Limb (tissue), 2 donors: Measurements from ENCODE around the gene LAMTOR2.
A peak's percentile ranks its signal among the peaks of the same experiment; 100 is the strongest.

ENCODE experiments used
- DNase-seq, 2 donors: peaks; one replicate each; pipeline ENCODE4 v3.0.0-alpha.2; 2016; ENCODE audit errors: extremely low spot score in 2 of 2

LAMTOR2 gene

GRCh38 chr1:156075162-156075561 lies 20.6 kb downstream of the LAMTOR2 start:
- DNase-seq = no peak

GRCh38 chr1:156075775-156076204 lies 21.2 kb downstream of the LAMTOR2 start:
- no peak for DNase-seq

DNA sequence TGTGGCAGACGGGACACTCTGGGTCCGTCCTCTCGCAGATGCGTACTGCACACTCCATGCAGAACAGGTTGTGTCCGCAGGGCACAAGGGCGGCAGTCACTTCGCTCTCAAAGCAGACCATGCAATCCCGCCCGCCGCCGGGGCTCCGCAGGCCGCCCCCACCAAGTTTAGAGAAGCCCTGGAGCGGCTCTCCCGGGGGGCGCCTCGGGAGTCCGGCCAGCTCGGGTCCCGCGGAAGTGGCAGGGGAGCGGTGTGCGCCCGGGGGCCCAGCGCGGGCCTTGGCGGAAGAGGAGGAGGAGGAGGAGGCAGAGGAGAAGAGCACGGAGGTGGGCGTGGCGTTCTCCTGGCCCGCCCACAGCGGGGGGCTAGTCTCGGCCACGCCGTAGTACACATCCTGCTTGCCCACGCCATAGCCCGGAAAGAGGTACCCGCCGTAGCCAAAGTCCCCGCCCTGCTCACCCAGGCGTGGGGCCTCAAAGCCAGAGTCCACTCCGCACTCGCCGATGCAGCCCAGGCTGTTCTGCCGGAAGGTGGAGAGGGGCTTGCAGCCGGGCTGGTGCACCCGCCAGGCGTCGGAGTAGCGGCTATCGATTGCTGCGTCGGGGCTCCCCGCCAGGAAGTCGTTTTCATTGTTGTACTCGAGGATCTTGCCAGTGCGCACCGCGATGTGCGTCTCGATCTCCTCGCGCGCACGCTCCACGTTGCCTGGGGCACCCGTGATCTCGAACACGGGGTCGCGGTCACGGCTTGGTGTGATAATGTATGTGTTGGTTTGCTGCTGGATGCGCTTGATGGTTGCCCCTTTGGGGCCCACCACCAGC lies 22.2 kb downstream of the LAMTOR2 start:
- DNase-seq = peak in 1 of 2 donors; percentile 67

- no peak for DNase-seq
These were observed 22.8 kb downstream of the LAMTOR2 start for GRCh38 chr1:156077430-156077760.

DNA sequence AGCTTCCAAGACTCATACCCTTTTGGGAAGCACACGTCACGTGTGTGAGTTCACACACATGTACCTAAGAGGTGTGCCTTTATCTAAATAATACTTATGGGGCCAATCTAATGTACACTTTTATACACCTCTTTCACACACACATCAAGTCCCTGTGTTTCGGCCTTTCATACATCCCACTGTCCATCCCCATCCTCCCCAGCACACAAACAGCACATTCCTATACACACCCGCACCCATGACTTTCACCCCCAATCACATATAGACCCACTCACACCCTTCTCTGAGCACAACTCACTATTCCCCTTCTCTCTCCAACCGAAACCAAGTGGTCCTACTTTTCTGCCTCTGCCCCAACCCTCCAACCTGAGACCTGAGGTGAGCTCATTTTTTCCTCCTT lies 24.1 kb downstream of the LAMTOR2 start:
- DNase-seq = no peak

DNA sequence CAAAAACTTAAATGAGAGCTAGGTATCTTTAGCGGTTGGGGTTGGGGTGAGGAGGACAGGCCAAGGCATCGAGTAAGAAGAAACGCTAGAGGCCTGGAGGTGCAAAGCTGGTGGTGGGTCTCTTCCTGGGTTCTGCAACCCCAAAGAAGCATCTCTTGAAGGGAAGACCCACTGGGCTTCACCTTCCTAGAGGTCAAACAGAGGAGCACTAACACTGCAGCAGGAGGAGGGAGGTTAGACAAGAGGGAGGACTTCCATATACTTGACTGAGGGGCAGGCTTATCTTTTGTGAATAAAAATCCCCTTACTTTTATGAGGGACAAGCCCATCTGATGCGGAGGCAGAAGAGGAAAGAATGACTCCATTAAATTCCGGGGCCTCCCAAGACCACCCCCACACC lies 25.2 kb downstream of the LAMTOR2 start:
- DNase-seq = no peak

- DNase-seq = peak in 1 of 2 donors; percentile 73
These were observed 25.8 kb downstream of the LAMTOR2 start for GRCh38 chr1:156080241-156080862.

GRCh38 chr1:156080863-156081179 lies 26.2 kb downstream of the LAMTOR2 start:
- DNase-seq = peak in 1 of 2 donors; percentile 74

GRCh38 chr1:156081180-156081916 lies 26.8 kb downstream of the LAMTOR2 start:
- DNase-seq = peak in 1 of 2 donors; percentile 72

DNA sequence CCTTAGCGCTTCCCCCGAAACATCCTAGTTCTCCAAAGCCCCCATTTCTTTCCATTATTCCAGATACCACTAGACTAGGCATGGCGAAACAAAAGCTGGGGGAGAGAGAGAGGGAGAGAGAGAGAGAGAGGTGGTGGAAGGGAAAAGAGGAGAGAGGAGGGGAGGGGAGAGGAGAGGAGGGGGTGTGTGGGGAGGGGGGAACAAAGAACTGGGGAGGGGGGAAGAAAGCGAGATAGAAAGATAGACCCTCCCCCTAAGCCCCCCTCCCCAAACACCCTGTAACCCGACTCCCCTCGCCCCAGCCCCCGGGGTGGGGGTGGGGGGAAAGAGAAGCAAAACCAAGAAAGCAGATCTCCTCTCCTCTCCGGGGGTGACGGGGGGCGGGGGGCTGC lies 27.3 kb downstream of the LAMTOR2 start:
- peak in 1 of 2 donors; percentile 61 for DNase-seq

DNA sequence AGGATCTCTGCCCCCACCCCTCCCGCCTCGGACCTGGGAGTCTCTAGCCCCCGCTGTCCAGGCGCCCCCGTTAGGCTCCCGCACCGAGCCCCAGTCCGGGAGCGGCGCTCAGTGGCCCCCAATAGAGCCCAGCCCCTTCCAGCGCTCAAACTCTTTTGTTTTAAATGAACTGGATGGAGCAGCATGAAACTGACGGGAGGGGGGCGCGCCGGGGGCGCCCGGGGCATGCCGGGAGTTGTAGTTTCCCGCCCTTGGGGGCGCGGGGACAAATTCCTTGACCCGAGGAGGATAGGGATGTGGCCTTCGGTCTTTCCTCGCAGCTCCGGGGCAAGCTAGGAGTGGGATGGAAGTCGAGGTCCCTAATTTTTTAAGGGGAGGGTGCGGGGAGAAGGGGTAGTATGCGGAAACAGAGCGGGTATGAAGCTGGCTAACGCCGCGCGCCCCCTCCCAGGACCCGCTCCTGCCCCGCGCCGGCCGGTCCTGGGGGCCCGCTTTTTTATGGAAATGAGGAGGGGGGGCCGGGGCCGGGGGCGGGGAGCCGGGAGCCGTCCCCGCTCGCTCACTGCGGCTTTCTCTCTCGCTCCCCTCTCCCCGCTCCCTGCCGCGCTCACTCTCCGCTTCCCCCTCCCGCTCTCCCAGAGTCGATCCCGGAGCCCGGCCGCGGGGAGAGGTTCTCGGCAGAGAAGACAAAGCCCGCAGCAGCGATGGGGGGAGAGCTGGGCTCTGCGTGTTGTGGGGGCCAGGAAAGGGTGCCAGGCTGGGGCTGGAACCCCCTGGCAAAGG lies 27.9 kb downstream of the LAMTOR2 start, which contains the start of gene MEX3A:
TSS of gene MEX3A (minus strand) at position 157 of the 783 bp plus-strand sequence. CDS start 467 bp downstream, outside the sequence.
- DNase-seq = peak; percentile 89 to 97

DNA sequence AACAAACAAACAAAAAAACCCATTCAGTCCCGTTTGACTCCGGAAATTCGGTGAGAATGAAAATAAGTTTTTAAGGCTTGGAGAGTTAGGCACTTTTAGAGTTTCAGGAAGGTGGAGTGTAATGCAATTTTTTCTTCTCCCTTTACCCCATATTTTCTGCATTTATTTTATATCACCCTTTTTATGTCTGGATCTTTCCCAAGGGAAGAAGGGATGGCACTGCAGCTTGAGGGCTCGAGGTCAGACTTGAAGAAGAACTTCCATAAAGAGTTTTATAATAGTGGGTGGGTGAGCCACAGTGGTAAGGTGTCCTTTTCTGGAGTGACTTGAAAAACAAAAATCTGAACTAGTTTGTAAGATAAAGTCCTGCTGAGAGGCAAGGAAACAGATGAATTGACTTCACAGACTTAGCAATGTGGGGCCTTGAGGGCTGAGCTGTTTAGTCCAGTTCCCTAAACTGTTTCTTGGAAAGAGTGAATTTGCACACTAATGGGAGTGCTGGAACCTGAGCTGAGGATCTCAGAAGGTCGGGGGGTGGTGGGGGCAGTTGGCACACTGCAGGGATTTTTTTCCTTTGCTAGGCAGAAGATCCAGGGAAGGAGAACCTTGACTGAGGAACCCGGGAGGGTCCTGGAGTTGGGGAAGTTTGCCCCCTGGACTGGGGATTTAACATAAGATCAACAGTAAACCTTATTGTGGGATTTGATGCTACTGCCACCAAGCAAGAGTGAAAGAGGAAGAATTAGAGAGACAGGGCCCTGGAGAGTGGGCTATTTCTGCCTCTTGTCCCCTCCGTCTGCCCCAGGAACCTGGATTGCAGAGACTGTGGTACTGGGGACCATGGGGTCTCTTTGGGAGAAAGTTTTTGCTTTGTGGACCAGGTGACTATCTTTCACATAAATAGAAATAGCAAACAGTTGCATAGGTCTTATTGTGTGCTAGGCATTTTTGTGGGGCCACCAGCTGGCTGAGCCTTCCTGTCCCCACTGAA lies 29.5 kb downstream of the LAMTOR2 start:
- no peak for DNase-seq

GRCh38 chr1:156086256-156086662 lies 31.7 kb downstream of the LAMTOR2 start:
- no peak for DNase-seq

DNA sequence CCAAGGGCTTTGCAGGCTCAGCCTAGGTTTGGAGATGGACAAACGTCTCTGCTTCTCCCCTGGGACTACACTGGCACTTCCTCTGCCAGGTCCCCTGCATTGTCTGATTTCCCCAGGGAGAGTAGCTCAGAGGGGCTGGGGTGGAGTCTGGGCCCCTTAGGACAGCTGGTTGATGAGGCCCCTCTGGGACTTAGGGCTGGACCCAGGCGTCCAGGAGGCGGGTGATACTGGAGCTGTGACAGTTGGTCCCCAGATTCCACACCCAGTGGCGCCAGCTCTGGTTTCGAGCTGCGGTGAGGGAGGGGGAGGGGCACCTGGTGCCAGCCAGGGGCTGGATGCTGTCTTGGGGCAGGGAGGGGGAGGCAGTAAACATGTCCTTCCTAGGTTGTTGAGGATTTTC lies 35.1 kb downstream of the LAMTOR2 start:
- DNase-seq = no peak

GRCh38 chr1:156090138-156090839 lies 35.7 kb downstream of the LAMTOR2 start:
- DNase-seq = no peak

DNA sequence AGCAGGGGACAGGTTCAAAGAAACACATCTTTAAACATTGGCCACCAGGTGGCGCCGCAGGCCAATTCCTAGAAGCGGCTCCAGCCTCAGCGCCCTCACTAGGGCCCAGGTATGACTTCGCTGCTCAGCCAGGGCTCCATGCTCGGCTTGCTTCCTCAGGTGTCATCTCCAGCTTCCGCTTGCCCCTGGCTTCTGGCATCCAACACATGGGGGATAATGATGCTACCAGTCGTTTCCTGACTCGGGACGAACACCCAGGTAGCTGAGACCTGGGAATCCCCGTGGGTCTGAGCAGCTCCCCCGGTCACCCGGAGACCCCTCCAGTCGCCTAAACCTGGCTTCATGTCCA lies 36.2 kb downstream of the LAMTOR2 start:
- peak; percentile 81 to 88 for DNase-seq

- no peak for DNase-seq
These were observed 37.0 kb downstream of the LAMTOR2 start for GRCh38 chr1:156091610-156092009.

GRCh38 chr1:156095906-156096508 lies 41.4 kb downstream of the LAMTOR2 start:
- DNase-seq = no peak

DNA sequence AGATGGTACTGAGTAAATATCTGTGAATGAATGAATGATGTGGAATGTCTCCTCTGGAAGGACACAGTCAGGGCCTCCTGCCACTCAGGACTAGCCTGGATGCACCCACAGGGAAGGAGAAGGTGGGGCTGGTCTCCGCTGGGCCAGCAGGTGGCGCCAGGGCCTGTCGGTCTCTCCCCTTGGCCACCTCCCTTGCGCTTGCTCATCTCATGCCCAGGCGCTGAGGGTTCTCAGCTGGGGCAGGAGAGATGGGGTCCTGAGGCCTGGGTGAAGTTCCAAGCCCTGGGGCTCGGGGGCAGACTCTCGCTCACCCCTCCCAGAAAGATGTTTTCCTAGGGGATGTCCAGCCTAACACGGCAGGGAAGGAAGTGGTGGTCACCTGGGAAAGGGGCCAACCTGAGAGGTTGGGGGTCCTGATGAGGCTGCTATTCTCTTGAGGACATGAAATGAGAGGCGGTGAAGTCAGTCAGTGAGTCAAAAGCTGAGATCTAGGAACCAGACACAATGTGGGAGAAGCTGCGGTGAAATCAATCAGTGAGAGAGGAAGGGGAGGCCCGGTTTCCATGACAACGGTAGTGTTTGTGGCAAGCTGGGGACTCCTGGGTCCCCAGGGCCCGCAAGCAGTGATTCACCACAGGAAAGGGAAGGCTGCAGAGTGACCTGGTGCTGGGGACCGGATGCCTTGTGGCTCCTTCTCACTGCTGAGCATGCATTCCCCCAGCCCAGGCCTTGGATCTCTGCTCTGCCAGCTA lies 42.2 kb downstream of the LAMTOR2 start:
- DNase-seq = peak in 1 of 2 donors; percentile 90
